ENCODE data around the gene PTPRD. TPM values are rescaled to one million over a fixed set of nuclear protein-coding genes. Genes with fewer than 3 reads are reported as not detected.

The PTPRD gene
- total and polyA plus RNA-seq, 3 experiments from 2014 or later, result 0.02 to 0.04 TPM; not detected in 1

- Histone ChIP-seq H3K4me3 (ENCODE audit: low read length) (no peak overlapping the region), H3K27me3 (ENCODE audit: insufficient read depth, low read length, poor library complexity, severe bottlenecking) (no peaks in the 10 kb centered on the region), H3K4me1 (ENCODE audit: insufficient read depth, low read length) (no peaks in the 10 kb centered on the region), H3K9me3 (ENCODE audit: low read length) (no peaks in the 10 kb centered on the region), H3K27ac (ENCODE audit: low read depth, low read length) (no peak overlapping the region), H3K36me3 (ENCODE audit: insufficient read depth, low read length) (no peaks in the 10 kb centered on the region)
- no peak overlapping the region for H3K4me3 Mint-ChIP-seq
- peaks cover 0 to 4% of the 10 kb centered on the region in 2 donors for H3K27me3 Mint-ChIP-seq
- CTCF ChIA-PET, result no interaction called here
- no peak for DNase-seq
- POLR2A ChIA-PET, result no interaction called here
- no peaks in the 10 kb centered on the region for H3K36me3 Mint-ChIP-seq
- H3K4me1 Mint-ChIP-seq, result no peaks in the 10 kb centered on the region
- no peaks in the 10 kb centered on the region for H3K9me3 Mint-ChIP-seq
- no peak overlapping the region for H3K27ac Mint-ChIP-seq
Measured at GRCh38 chr9:8868632-8869031, 1744.2 kb downstream of the PTPRD start.

GRCh38 chr9:8867148-8867547 lies 1745.7 kb downstream of the PTPRD start:
- Histone ChIP-seq H3K9me3 (ENCODE audit: low read length) (no peaks in the 10 kb centered on the region), H3K27me3 (ENCODE audit: insufficient read depth, low read length, poor library complexity, severe bottlenecking) (no peaks in the 10 kb centered on the region), H3K36me3 (ENCODE audit: insufficient read depth, low read length) (no peaks in the 10 kb centered on the region), H3K4me1 (ENCODE audit: insufficient read depth, low read length) (no peaks in the 10 kb centered on the region), H3K4me3 (ENCODE audit: low read length) (no peak overlapping the region), H3K27ac (ENCODE audit: low read depth, low read length) (no peak overlapping the region)
- H3K27me3 Mint-ChIP-seq, result peaks cover 0 to 3% of the 10 kb centered on the region in 2 donors
- no peak for DNase-seq
- H3K9me3 Mint-ChIP-seq, result no peaks in the 10 kb centered on the region
- H3K4me3 Mint-ChIP-seq, result no peak overlapping the region
- ChIA-PET CTCF (no interaction called here), POLR2A (no interaction called here)
- no peaks in the 10 kb centered on the region for H3K4me1 Mint-ChIP-seq
- H3K36me3 Mint-ChIP-seq, result no peaks in the 10 kb centered on the region
- no peak overlapping the region for H3K27ac Mint-ChIP-seq

- ChIA-PET POLR2A (no interaction called here), CTCF (no interaction called here)
- H3K4me1 ChIP-seq (ENCODE audit: insufficient read depth, low read length), result no peaks in the 10 kb centered on the region
Measured at GRCh38 chr9:8864545-8864896, 1748.3 kb downstream of the PTPRD start.

GRCh38 chr9:8863886-8864544 lies 1748.8 kb downstream of the PTPRD start:
- Histone ChIP-seq H3K4me1 (ENCODE audit: insufficient read depth, low read length) (no peaks in the 10 kb centered on the region), H3K36me3 (ENCODE audit: insufficient read depth, low read length) (no peaks in the 10 kb centered on the region), H3K27ac (ENCODE audit: low read depth, low read length) (no peak overlapping the region), H3K9me3 (ENCODE audit: low read length) (no peaks in the 10 kb centered on the region), H3K27me3 (ENCODE audit: insufficient read depth, low read length, poor library complexity, severe bottlenecking) (no peaks in the 10 kb centered on the region), H3K4me3 (ENCODE audit: low read length) (no peak overlapping the region)
- Mint-ChIP-seq H3K4me1 (peaks cover 2 to 3% (median 2%) of the 10 kb centered on the region in 3 donors), H3K27me3 (peaks cover 7% of the 10 kb centered on the region in 2 donors), H3K36me3 (no peaks in the 10 kb centered on the region), H3K27ac (no peak overlapping the region), H3K4me3 (no peak overlapping the region), H3K9me3 (no peaks in the 10 kb centered on the region)
- POLR2A ChIA-PET, result no interaction called here
- CTCF ChIA-PET, result no interaction called here
- DNase-seq, result no peak

More at GRCh38 chr9:8864545-8864896, 1748.3 kb downstream of the PTPRD start:
- H3K4me3 Mint-ChIP-seq, result no peak overlapping the region
- H3K9me3 Mint-ChIP-seq, result no peaks in the 10 kb centered on the region
- no peak for DNase-seq
- peaks cover 2 to 3% of the 10 kb centered on the region in 2 donors for H3K27me3 Mint-ChIP-seq
- Histone ChIP-seq H3K27me3 (ENCODE audit: insufficient read depth, low read length, poor library complexity, severe bottlenecking) (no peaks in the 10 kb centered on the region), H3K4me3 (ENCODE audit: low read length) (no peak overlapping the region), H3K27ac (ENCODE audit: low read depth, low read length) (no peak overlapping the region), H3K9me3 (ENCODE audit: low read length) (no peaks in the 10 kb centered on the region), H3K36me3 (ENCODE audit: insufficient read depth, low read length) (no peaks in the 10 kb centered on the region)
- no peak overlapping the region for H3K27ac Mint-ChIP-seq
- no peaks in the 10 kb centered on the region for H3K36me3 Mint-ChIP-seq
- no peaks in the 10 kb centered on the region for H3K4me1 Mint-ChIP-seq

GRCh38 chr9:8863069-8863468 lies 1749.7 kb downstream of the PTPRD start:
- H3K4me1 Mint-ChIP-seq, result peaks cover 4 to 9% (median 6%) of the 10 kb centered on the region in 3 donors
- no peak overlapping the region for H3K4me3 Mint-ChIP-seq
- DNase-seq, result no peak
- Histone ChIP-seq H3K4me1 (ENCODE audit: insufficient read depth, low read length) (no peaks in the 10 kb centered on the region), H3K27me3 (ENCODE audit: insufficient read depth, low read length, poor library complexity, severe bottlenecking) (no peaks in the 10 kb centered on the region), H3K27ac (ENCODE audit: low read depth, low read length) (no peak overlapping the region), H3K9me3 (ENCODE audit: low read length) (no peaks in the 10 kb centered on the region), H3K36me3 (ENCODE audit: insufficient read depth, low read length) (no peaks in the 10 kb centered on the region), H3K4me3 (ENCODE audit: low read length) (no peak overlapping the region)
- CTCF ChIA-PET, result no interaction called here
- H3K36me3 Mint-ChIP-seq, result no peaks in the 10 kb centered on the region
- H3K27ac Mint-ChIP-seq, result no peak overlapping the region
- H3K9me3 Mint-ChIP-seq, result no peaks in the 10 kb centered on the region
- POLR2A ChIA-PET, result no interaction called here
- peaks cover 11 to 15% of the 10 kb centered on the region in 2 donors for H3K27me3 Mint-ChIP-seq

- no peaks in the 10 kb centered on the region for H3K36me3 Mint-ChIP-seq
- no peak for DNase-seq
- no peak overlapping the region for H3K27ac Mint-ChIP-seq
- H3K4me1 Mint-ChIP-seq, result peaks cover 5 to 18% (median 16%) of the 10 kb centered on the region in 3 donors
- no peak overlapping the region for H3K4me3 ChIP-seq (ENCODE audit: low read length)
- no peaks in the 10 kb centered on the region for H3K9me3 ChIP-seq (ENCODE audit: low read length)
- peaks cover 4% of the 10 kb centered on the region for H3K4me1 ChIP-seq (ENCODE audit: insufficient read depth, low read length)
- H3K27ac ChIP-seq (ENCODE audit: low read depth, low read length), result no peak overlapping the region
- H3K9me3 Mint-ChIP-seq, result no peaks in the 10 kb centered on the region
- ChIA-PET POLR2A (no interaction called here), CTCF (no interaction called here)
- no peaks in the 10 kb centered on the region for H3K36me3 ChIP-seq (ENCODE audit: insufficient read depth, low read length)
- H3K27me3 Mint-ChIP-seq, result peaks cover 17 to 26% of the 10 kb centered on the region in 2 donors
- no peak overlapping the region for H3K4me3 Mint-ChIP-seq
- peaks cover 5% of the 10 kb centered on the region for H3K27me3 ChIP-seq (ENCODE audit: insufficient read depth, low read length, poor library complexity, severe bottlenecking)
Measured at GRCh38 chr9:8860925-8861324, 1751.9 kb downstream of the PTPRD start.

GRCh38 chr9:8860086-8860485 lies 1752.7 kb downstream of the PTPRD start:
- no peak overlapping the region for H3K27ac ChIP-seq (ENCODE audit: low read depth, low read length)
- no peak overlapping the region for H3K4me3 ChIP-seq (ENCODE audit: low read length)
- Mint-ChIP-seq H3K27ac (no peak overlapping the region), H3K4me3 (peak overlapping the region in 1 of 7 donors; percentile 14), H3K4me1 (peaks cover 5 to 18% (median 16%) of the 10 kb centered on the region in 3 donors), H3K9me3 (no peaks in the 10 kb centered on the region), H3K27me3 (peaks cover 19 to 31% of the 10 kb centered on the region in 2 donors), H3K36me3 (no peaks in the 10 kb centered on the region)
- no peak for DNase-seq
- ChIA-PET CTCF (no interaction called here), POLR2A (no interaction called here)
- H3K36me3 ChIP-seq (ENCODE audit: insufficient read depth, low read length), result no peaks in the 10 kb centered on the region
- H3K27me3 ChIP-seq (ENCODE audit: insufficient read depth, low read length, poor library complexity, severe bottlenecking), result peaks cover 5% of the 10 kb centered on the region
- peaks cover 4% of the 10 kb centered on the region for H3K4me1 ChIP-seq (ENCODE audit: insufficient read depth, low read length)
- H3K9me3 ChIP-seq (ENCODE audit: low read length), result no peaks in the 10 kb centered on the region

GRCh38 chr9:8859416-8859815 lies 1753.4 kb downstream of the PTPRD start:
- Histone ChIP-seq H3K36me3 (ENCODE audit: insufficient read depth, low read length) (no peaks in the 10 kb centered on the region), H3K27ac (ENCODE audit: low read depth, low read length) (no peak overlapping the region), H3K4me1 (ENCODE audit: insufficient read depth, low read length) (peaks cover 4% of the 10 kb centered on the region), H3K9me3 (ENCODE audit: low read length) (no peaks in the 10 kb centered on the region), H3K27me3 (ENCODE audit: insufficient read depth, low read length, poor library complexity, severe bottlenecking) (peaks cover 5% of the 10 kb centered on the region), H3K4me3 (ENCODE audit: low read length) (no peak overlapping the region)
- Mint-ChIP-seq H3K36me3 (no peaks in the 10 kb centered on the region), H3K4me3 (peak overlapping the region in 2 of 7 donors; percentile 55 to 72), H3K9me3 (peaks cover 0 to 3% (median 0%) of the 10 kb centered on the region in 5 donors), H3K27me3 (peaks cover 19 to 38% of the 10 kb centered on the region in 2 donors), H3K4me1 (peaks cover 5 to 18% (median 16%) of the 10 kb centered on the region in 3 donors), H3K27ac (peak overlapping the region in 1 of 8 donors; percentile 57)
- no peak for DNase-seq
- ChIA-PET POLR2A (no interaction called here), CTCF (no interaction called here)
